ENCODE results near the gene C22orf39.

- TF ChIP-seq CTCF (IDR thresholded peaks at IDR 0.05) (no peak), POLR2A (IDR thresholded peaks at IDR 0.05) (no peak)
Observed at GRCh38 chr22:19494676-19495173, 47.2 kb upstream of the C22orf39 start.
